ENCODE data around the gene CDC42EP4.
A peak's percentile ranks its signal among the peaks of the same experiment; 100 is the strongest.

- no peak for TF ChIP-seq POLR2A (IDR thresholded peaks at IDR 0.05)
- TF ChIP-seq CTCF (IDR thresholded peaks at IDR 0.05): peak in 1 of 3 donors; percentile 96
Measured at GRCh38 chr17:73255671-73256181, 56.1 kb downstream of the CDC42EP4 start.
